OCI-LY1 (cell line): Measurements from ENCODE around the gene MAGI2.

ENCODE experiments used
- H2AFZ ChIP-seq: fragments of 200-600 bp; sonication (generic), shearing (Covaris generic); 2 replicates; pipeline ENCODE4 v1.6.0; 2014; ENCODE audit warnings: antibody characterized with exemption, mild to moderate bottlenecking, low read length
- H3F3A ChIP-seq: fragments of 200-600 bp; sonication (generic), shearing (Covaris generic); 2 replicates; pipeline ENCODE4 v1.6.0; 2014; ENCODE audit warnings: mild to moderate bottlenecking, antibody characterized with exemption, low read length, moderate library complexity; ENCODE audit not compliant: insufficient read depth
- H3K27ac ChIP-seq: fragments of 200-600 bp; sonication (generic); 2 replicates; pipeline ENCODE4 v1.5.1; 2014; ENCODE audit warnings: low read length, mixed run types, mild to moderate bottlenecking, low read depth; ENCODE audit not compliant: poor library complexity, severe bottlenecking
- H3K27me3 ChIP-seq: fragments of 200-600 bp; sonication (generic); 2 replicates; pipeline ENCODE4 v1.6.0; 2014; ENCODE audit warnings: antibody characterized with exemption, mild to moderate bottlenecking, low read length, moderate library complexity; ENCODE audit not compliant: insufficient read depth
- H3K36me3 ChIP-seq: fragments of 200-600 bp; sonication (generic); 2 replicates; pipeline ENCODE4 v1.6.1; 2014; ENCODE audit warnings: mild to moderate bottlenecking, antibody characterized with exemption, low read length, moderate library complexity, mixed read lengths; ENCODE audit not compliant: insufficient read depth
- H3K4me1 ChIP-seq: fragments of 200-600 bp; sonication (generic); 2 replicates; pipeline ENCODE4 v1.5.1; 2014; ENCODE audit warnings: mild to moderate bottlenecking, low read length, moderate library complexity; ENCODE audit not compliant: insufficient read depth, severe bottlenecking
- H3K4me2 ChIP-seq: fragments of 200-600 bp; sonication (generic), shearing (Covaris generic); 2 replicates; pipeline ENCODE4 v1.6.1; 2014; ENCODE audit warnings: low read length
- H3K4me3 ChIP-seq: fragments of 200-600 bp; sonication (generic); 2 replicates; pipeline ENCODE4 v1.5.1; 2014; ENCODE audit warnings: low read length, low read depth, mild to moderate bottlenecking, mixed read lengths; ENCODE audit not compliant: poor library complexity, severe bottlenecking
- H3K79me2 ChIP-seq: fragments of 200-600 bp; shearing (Covaris generic); 2 replicates; pipeline ENCODE4 v1.6.1; 2016; ENCODE audit warnings: mixed run types, low read length, mixed read lengths; ENCODE audit not compliant: insufficient read depth
- H3K9ac ChIP-seq: fragments of 200-600 bp; sonication (generic), shearing (Covaris generic); 2 replicates; pipeline ENCODE4 v1.6.1; 2014; ENCODE audit warnings: mild to moderate bottlenecking, low read length, mixed read lengths
- H3K9me2 ChIP-seq: fragments of 200-600 bp; sonication (generic), shearing (Covaris generic); 2 replicates; pipeline ENCODE4 v1.6.1; 2014; ENCODE audit warnings: low read depth, mild to moderate bottlenecking, low read length, mixed read lengths
- H3K9me3 ChIP-seq: fragments of 200-600 bp; shearing (Covaris generic); 2 replicates; pipeline ENCODE4 v1.6.1; 2014; ENCODE audit warnings: low read length, mixed read lengths
- H4K20me1 ChIP-seq: fragments of 200-600 bp; sonication (generic), shearing (Covaris generic); 2 replicates; pipeline ENCODE4 v1.6.0; 2016; ENCODE audit warnings: mild to moderate bottlenecking, low read length; ENCODE audit not compliant: insufficient read depth
- CTCF ChIP-seq: fragments of 200-600 bp; sonication (generic), shearing (Covaris generic); IDR thresholded peaks from 2 replicates; pipeline ENCODE4 v1.5.1; 2017; ENCODE audit warnings: mild to moderate bottlenecking, antibody characterized with exemption, low read length, moderate library complexity, mixed read lengths
- EZH2 ChIP-seq: fragments of 200-600 bp; sonication (generic), shearing (Covaris generic); IDR thresholded peaks from 2 replicates; pipeline ENCODE4 v1.8.0; 2017; ENCODE audit warnings: borderline replicate concordance, mixed run types, mild to moderate bottlenecking, antibody characterized with exemption, low read length, moderate library complexity, mixed read lengths

MAGI2 gene

DNA sequence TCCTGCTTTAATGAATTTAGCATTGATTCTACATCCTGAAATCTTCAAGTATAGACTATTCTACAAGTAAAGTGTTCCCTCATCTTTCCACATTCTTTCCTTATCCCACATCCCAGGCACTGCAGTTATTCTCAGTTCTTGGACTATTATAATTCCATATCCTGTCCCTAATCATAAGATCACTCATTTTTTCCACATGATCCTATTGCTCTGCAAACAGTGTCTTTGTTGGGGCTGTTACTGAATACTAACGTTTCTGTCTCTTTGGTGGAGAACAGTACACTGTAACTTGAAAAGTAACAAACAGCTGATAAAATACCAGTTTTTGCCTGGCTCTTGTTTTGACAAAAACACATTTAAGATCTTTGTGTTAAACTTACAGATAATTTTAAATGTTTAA, 769.9 kb downstream of the MAGI2 start:
- H3K4me3 ChIP-seq: no peak overlapping the region
- H3K9ac ChIP-seq: no peak overlapping the region
- no peaks in the 10 kb centered on the region for H3K79me2 ChIP-seq
- no peak overlapping the region for H3K27ac ChIP-seq
- H3K9me2 ChIP-seq: no peaks in the 10 kb centered on the region
- H4K20me1 ChIP-seq: no peaks in the 10 kb centered on the region
- no peaks in the 10 kb centered on the region for H3K27me3 ChIP-seq
- H3F3A ChIP-seq: no peaks in the 10 kb centered on the region
- no peaks in the 10 kb centered on the region for H3K36me3 ChIP-seq
- H3K9me3 ChIP-seq: no peaks in the 10 kb centered on the region
- H3K4me2 ChIP-seq: no peak overlapping the region
- no peaks in the 10 kb centered on the region for H3K4me1 ChIP-seq
- H2AFZ ChIP-seq: no peak overlapping the region
- TF ChIP-seq CTCF (no peak), EZH2 (no peak)

DNA sequence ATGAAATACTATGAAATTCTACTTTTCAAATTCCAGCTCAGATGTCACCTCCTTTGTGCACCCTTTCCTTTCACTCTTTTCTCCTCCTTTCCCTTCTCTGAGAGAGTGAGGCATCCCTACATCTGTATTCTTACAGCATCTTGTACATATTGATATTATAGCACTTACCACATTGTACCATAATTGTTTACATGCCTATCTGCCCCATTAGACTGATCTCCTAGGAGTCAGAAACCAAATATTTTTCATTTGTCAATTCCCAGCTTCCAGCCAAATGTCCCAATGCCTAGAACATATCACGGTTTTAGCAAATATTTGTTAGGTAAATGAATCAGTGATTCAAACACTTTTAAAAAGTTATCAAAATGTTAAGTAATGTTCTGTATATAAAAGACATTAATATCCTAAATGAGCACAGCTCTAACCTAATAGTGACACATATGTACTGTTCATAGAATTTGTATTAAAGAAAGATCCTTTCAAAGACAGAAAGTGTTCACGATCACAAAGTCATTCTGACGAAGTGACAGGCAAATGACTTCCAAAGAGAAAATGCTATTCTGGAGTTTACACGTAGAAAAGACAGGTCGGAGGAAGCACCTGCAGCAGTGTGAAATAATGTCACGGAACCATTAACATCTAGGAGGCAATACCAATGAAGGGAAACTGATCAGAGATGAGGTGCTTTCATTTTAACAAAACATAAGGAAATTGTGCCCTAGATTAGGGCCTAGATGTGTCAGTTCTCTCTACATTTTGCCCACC, 774.2 kb downstream of the MAGI2 start:
- Histone ChIP-seq H3F3A (no peaks in the 10 kb centered on the region), H3K36me3 (no peaks in the 10 kb centered on the region), H3K9me3 (no peaks in the 10 kb centered on the region), H3K9me2 (no peaks in the 10 kb centered on the region), H3K9ac (no peak overlapping the region), H3K27ac (no peak overlapping the region), H3K27me3 (no peaks in the 10 kb centered on the region), H4K20me1 (no peaks in the 10 kb centered on the region), H3K4me1 (no peaks in the 10 kb centered on the region), H3K79me2 (no peaks in the 10 kb centered on the region), H3K4me3 (no peak overlapping the region), H2AFZ (no peak overlapping the region), H3K4me2 (no peak overlapping the region)
- TF ChIP-seq CTCF (no peak), EZH2 (no peak)

DNA sequence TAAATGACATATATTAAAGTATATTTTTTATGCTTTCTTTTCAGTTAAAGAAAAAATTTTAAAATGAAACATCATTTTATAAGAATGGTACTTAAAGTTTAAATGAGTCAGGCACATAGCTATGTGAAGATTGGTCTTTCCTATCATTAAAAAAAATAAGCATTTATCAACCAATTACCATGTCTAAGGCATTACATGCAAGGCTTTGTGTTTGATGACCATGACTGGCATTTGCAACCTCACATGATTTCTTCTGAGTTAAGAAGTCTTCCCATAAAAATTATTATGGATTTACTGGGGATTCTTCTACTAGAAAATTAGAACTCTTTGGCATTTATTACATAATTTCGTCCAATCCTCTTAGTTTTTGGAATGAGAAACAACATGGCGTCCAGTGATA, 776.1 kb downstream of the MAGI2 start:
- H3K79me2 ChIP-seq: no peaks in the 10 kb centered on the region
- H3K4me3 ChIP-seq: no peak overlapping the region
- TF ChIP-seq EZH2 (no peak), CTCF (no peak)
- no peaks in the 10 kb centered on the region for H3K27me3 ChIP-seq
- H2AFZ ChIP-seq: no peak overlapping the region
- H3K4me2 ChIP-seq: no peak overlapping the region
- no peaks in the 10 kb centered on the region for H3K4me1 ChIP-seq
- H3K9me3 ChIP-seq: no peaks in the 10 kb centered on the region
- no peak overlapping the region for H3K9ac ChIP-seq
- H3F3A ChIP-seq: no peaks in the 10 kb centered on the region
- no peak overlapping the region for H3K27ac ChIP-seq
- H3K36me3 ChIP-seq: no peaks in the 10 kb centered on the region
- no peaks in the 10 kb centered on the region for H3K9me2 ChIP-seq
- no peaks in the 10 kb centered on the region for H4K20me1 ChIP-seq
